Uterus (tissue), 4 donors: Measurements from ENCODE around the gene PROZ. TPM values are rescaled to one million over a fixed set of nuclear protein-coding genes. Genes with fewer than 3 reads are reported as not detected.
"Not testable (repeated sequence)": the region's sequence is repeated elsewhere in the genome, so short reads cannot be mapped to it uniquely, and the experiment has no call there.

ENCODE experiments used
- DNase-seq, 2 donors: peaks; one replicate each; pipeline ENCODE4 v3.0.0-alpha.2; 2019 to 2020
- H3K27ac ChIP-seq, 2 donors: fragments of 200-600 bp; sonication (generic); 1 replicate in 1 of 2; 2 replicates in 1 of 2; pipeline ENCODE4 v1.5.1; 2016 to 2018
- H3K27me3 ChIP-seq, 2 donors: fragments of 200-600 bp; sonication (generic); one replicate each; pipeline ENCODE4 v1.5.1; 2018 to 2019; ENCODE audit warnings: control low read depth in 1 of 2
- H3K36me3 ChIP-seq, 2 donors: fragments of 200-600 bp; sonication (generic); one replicate each; pipeline ENCODE4 v1.5.1; 2019; ENCODE audit warnings: control low read depth in 1 of 2
- H3K4me1 ChIP-seq, 2 donors: fragments of 200-600 bp; sonication (generic); one replicate each; pipeline ENCODE4 v1.5.1; 2018 to 2019; ENCODE audit warnings: control low read depth in 1 of 2
- H3K4me3 ChIP-seq, 2 donors: fragments of 200-600 bp; sonication (generic); 1 replicate in 1 of 2; 2 replicates in 1 of 2; pipeline ENCODE4 v1.5.1; 2018 to 2019; ENCODE audit warnings: mild to moderate bottlenecking in 1 of 2
- H3K9me3 ChIP-seq, 2 donors: fragments of 200-600 bp; sonication (generic); one replicate each; pipeline ENCODE4 v1.5.1; 2019; ENCODE audit warnings: control low read depth in 1 of 2
- CTCF ChIP-seq, 4 experiments: fragments of 200-600 bp in 2 of 4; fragments of 450-650 bp in 2 of 4; sonication (generic) in 2 of 4; IDR thresholded peaks; one replicate each; pipeline ENCODE4 v1.5.1; 2016 to 2019; ENCODE audit warnings: antibody characterized with exemption in 4 of 4, mild to moderate bottlenecking in 2 of 4, moderate library complexity in 1 of 4
- POLR2A ChIP-seq, 2 donors: fragments of 450-650 bp; IDR thresholded peaks; one replicate each; pipeline ENCODE4 v1.6.1; 2016; ENCODE audit warnings: antibody characterized with exemption in 2 of 2, mild to moderate bottlenecking in 1 of 2, moderate library complexity in 1 of 2
- intact Hi-C: fragments of 100-400 bp; cut with DNase I; formaldehyde crosslinking; loops from one replicate; pipeline ENCODE4 v1.15.1; 2023; ENCODE audit warnings: low total_unique reads
- total RNA-seq, 4 donors: library from RNA; depleted of rRNA in 3 of 4; stranded (reverse); fragments of >200 nt in 3 of 4; gene quantifications; one replicate each; pipeline versions ENCODE4 v1.1.0 to v1.2.4, GENCODE V29; 2014 to 2023
- donor health status: DM: yes; HTN: yes; CAD: no.

PROZ gene
- total RNA-seq, 4 donors from 2014 or later, result not detected

- H3K27me3 ChIP-seq, result no peaks in the 10 kb centered on the region
Observed at GRCh38 chr13:113161433-113161832, 3.0 kb downstream of the PROZ start.

GRCh38 chr13:113161975-113162374 is 3.5 kb downstream of the PROZ start:
- DNase-seq, H3K9me3 ChIP-seq, H3K27me3 ChIP-seq, H3K4me3 ChIP-seq, H3K4me1 ChIP-seq, H3K27ac ChIP-seq, H3K36me3 ChIP-seq, intact Hi-C loops: not testable (repeated sequence)

More at GRCh38 chr13:113161433-113161832, 3.0 kb downstream of the PROZ start:
- no peak overlapping the region for H3K4me3 ChIP-seq
- no peaks in the 10 kb centered on the region for H3K4me1 ChIP-seq
- no peaks in the 10 kb centered on the region for H3K36me3 ChIP-seq
- H3K27ac ChIP-seq, result no peak overlapping the region
- H3K9me3 ChIP-seq, result no peaks in the 10 kb centered on the region
- no peak for DNase-seq
- TF ChIP-seq POLR2A (IDR thresholded peaks at IDR 0.05), result no peak
- no peak for TF ChIP-seq CTCF (IDR thresholded peaks at IDR 0.05)
- intact Hi-C loops, result no loop called here

- H3K36me3 ChIP-seq, result no peaks in the 10 kb centered on the region
- intact Hi-C loops, result no loop called here
- no peak overlapping the region for H3K4me3 ChIP-seq
- no peak for DNase-seq
- no peaks in the 10 kb centered on the region for H3K4me1 ChIP-seq
- no peaks in the 10 kb centered on the region for H3K27me3 ChIP-seq
- no peak for TF ChIP-seq POLR2A (IDR thresholded peaks at IDR 0.05)
- no peak for TF ChIP-seq CTCF (IDR thresholded peaks at IDR 0.05)
- H3K27ac ChIP-seq, result no peak overlapping the region
- no peaks in the 10 kb centered on the region for H3K9me3 ChIP-seq
Observed at GRCh38 chr13:113162783-113163685, 4.6 kb downstream of the PROZ start.

- Histone ChIP-seq H3K4me3 (no peak overlapping the region), H3K36me3 (no peaks in the 10 kb centered on the region), H3K9me3 (no peaks in the 10 kb centered on the region), H3K27me3 (no peaks in the 10 kb centered on the region), H3K27ac (no peak overlapping the region), H3K4me1 (no peaks in the 10 kb centered on the region)
- TF ChIP-seq POLR2A (IDR thresholded peaks at IDR 0.05), result no peak
- TF ChIP-seq CTCF (IDR thresholded peaks at IDR 0.05), result no peak
- intact Hi-C loops, result no loop called here
- DNase-seq, result no peak
Observed at GRCh38 chr13:113164492-113164891, 6.0 kb downstream of the PROZ start.

GRCh38 chr13:113166266-113166665 is 7.8 kb downstream of the PROZ start:
- Histone ChIP-seq H3K9me3 (no peaks in the 10 kb centered on the region), H3K4me1 (no peaks in the 10 kb centered on the region), H3K27me3 (no peaks in the 10 kb centered on the region), H3K4me3 (no peak overlapping the region), H3K27ac (no peak overlapping the region), H3K36me3 (no peaks in the 10 kb centered on the region)
- no peak for DNase-seq
- TF ChIP-seq POLR2A (IDR thresholded peaks at IDR 0.05) (no peak), CTCF (IDR thresholded peaks at IDR 0.05) (no peak)
- intact Hi-C loops, result no loop called here
